ENCODE results near the gene ALDH4A1.

ALDH4A1 gene, protein sequence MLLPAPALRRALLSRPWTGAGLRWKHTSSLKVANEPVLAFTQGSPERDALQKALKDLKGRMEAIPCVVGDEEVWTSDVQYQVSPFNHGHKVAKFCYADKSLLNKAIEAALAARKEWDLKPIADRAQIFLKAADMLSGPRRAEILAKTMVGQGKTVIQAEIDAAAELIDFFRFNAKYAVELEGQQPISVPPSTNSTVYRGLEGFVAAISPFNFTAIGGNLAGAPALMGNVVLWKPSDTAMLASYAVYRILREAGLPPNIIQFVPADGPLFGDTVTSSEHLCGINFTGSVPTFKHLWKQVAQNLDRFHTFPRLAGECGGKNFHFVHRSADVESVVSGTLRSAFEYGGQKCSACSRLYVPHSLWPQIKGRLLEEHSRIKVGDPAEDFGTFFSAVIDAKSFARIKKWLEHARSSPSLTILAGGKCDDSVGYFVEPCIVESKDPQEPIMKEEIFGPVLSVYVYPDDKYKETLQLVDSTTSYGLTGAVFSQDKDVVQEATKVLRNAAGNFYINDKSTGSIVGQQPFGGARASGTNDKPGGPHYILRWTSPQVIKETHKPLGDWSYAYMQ

GRCh38 chr1:18902523-18903290, at the start of gene ALDH4A1:
TSS of gene ALDH4A1 (minus strand) at chr1:18902555. CDS start at chr1:18902523, 32 bp downstream.
- in situ Hi-C loops (cut with MboI; ENCODE audit: low pct_unique_long_range_greater_than_20kb, low sequenced_read_pairs, unreplicated experiment): loop anchor here (10.0 kb wide), 1 partner anchor 202 kb away; no protein-coding TSS in a partner anchor
- no peak for TF ChIP-seq CTCF (IDR thresholded peaks at IDR 0.05; ENCODE audit: extremely low read depth, insufficient read depth, missing control alignments)
- peak; percentile 99 for DNase-seq (ENCODE audit: low spot score)

GRCh38 chr1:18951818-18952391, 49.5 kb upstream of the ALDH4A1 start:
- in situ Hi-C loops (cut with MboI; ENCODE audit: low pct_unique_long_range_greater_than_20kb, low sequenced_read_pairs, unreplicated experiment): no loop called here
- no peak for TF ChIP-seq CTCF (IDR thresholded peaks at IDR 0.05; ENCODE audit: extremely low read depth, insufficient read depth, missing control alignments)
- peak; percentile 85 for DNase-seq (ENCODE audit: low spot score)

DNA sequence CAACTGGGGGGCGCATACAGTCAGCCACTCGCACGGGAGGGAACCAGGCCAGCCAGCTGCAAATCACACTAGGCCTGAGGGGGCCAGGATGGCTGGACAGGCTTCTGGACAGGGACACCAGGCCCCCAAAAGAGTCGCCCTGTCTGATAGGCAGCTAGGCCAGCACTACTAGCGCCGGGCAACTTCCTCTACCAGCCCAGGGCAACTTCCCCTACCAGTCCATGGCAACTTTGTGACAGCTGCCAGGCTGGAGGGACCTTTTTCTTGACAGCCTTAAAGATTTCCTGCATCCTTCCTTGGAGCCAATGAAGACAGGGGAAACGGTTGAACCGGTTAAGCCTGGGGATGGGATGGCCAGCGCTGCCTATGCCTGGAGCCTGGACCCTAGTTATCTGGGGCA, 49.1 kb upstream of the ALDH4A1 start:
- TF ChIP-seq CTCF (IDR thresholded peaks at IDR 0.05; ENCODE audit: extremely low read depth, insufficient read depth, missing control alignments): no peak
- DNase-seq (ENCODE audit: low spot score): no peak
- in situ Hi-C loops (cut with MboI; ENCODE audit: low pct_unique_long_range_greater_than_20kb, low sequenced_read_pairs, unreplicated experiment): no loop called here

- in situ Hi-C loops (cut with MboI; ENCODE audit: low pct_unique_long_range_greater_than_20kb, low sequenced_read_pairs, unreplicated experiment): no loop called here
- peak; percentile 52 for DNase-seq (ENCODE audit: low spot score)
- no peak for TF ChIP-seq CTCF (IDR thresholded peaks at IDR 0.05; ENCODE audit: extremely low read depth, insufficient read depth, missing control alignments)
Measured at GRCh38 chr1:18950401-18951026, 48.2 kb upstream of the ALDH4A1 start.

DNA sequence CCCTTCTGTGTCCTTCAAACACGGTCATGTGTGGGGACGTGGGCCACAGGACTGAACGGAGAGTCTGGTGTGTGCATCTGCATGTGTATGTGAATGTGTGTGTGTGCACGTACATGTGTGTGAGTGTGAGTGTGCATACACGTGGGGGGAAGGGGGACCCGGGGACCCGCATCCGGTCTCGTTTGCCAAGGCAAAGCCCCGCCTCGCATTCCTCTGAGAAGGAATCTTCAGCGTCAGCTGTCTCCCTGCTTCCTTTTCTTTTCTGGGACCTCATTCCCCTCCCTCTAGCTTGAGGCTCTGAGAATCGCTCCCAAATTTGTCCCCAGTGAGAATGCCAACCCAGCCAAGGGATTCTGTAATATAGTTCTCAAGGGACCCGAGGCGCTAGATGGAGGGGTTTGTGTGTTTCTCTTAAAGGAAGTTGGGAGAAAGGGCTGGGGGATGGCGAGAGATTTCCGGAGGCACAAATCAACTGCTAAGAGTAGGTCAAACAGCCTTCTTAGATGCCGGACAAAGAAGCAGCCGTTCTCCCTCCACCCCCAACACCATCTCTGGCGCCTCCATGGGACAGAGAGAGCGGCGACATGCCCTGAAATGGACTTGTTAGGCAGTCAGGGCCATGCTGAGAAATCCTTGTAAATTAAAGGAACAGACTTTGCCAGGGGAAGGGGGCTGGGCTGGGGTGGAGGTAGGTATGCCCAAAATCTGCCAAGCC, 47.5 kb upstream of the ALDH4A1 start:
- TF ChIP-seq CTCF (IDR thresholded peaks at IDR 0.05; ENCODE audit: extremely low read depth, insufficient read depth, missing control alignments): peak; percentile 35
- in situ Hi-C loops (cut with MboI; ENCODE audit: low pct_unique_long_range_greater_than_20kb, low sequenced_read_pairs, unreplicated experiment): no loop called here
- peak; percentile 62 for DNase-seq (ENCODE audit: low spot score)
